SK-N-SH treated with all-trans-retinoic acid at 6 μM for 48 hours (cell line): ENCODE data around the gene DDX11.
"Not testable (repeated sequence)": the region's sequence is repeated elsewhere in the genome, so short reads cannot be mapped to it uniquely, and the experiment has no call there.

Experiments used
- ARNTL ChIP-seq: fragments of 450-650 bp; formaldehyde crosslinking; IDR thresholded peaks from 2 replicates; pipeline ENCODE4 v1.5.0; 2020; ENCODE audit warnings: low read depth, mild to moderate bottlenecking, moderate library complexity, borderline replicate concordance
- BACH2 ChIP-seq: fragments of 250-450 bp; sonication (Bioruptor Pico); IDR thresholded peaks from 2 replicates; pipeline ENCODE4 v1.9.0; 2021; ENCODE audit warnings: mild to moderate bottlenecking, borderline replicate concordance
- CSDC2 ChIP-seq: fragments of 250-450 bp; sonication (Bioruptor Pico); IDR thresholded peaks from 2 replicates; pipeline ENCODE4 v1.5.0; 2020; ENCODE audit warnings: mild to moderate bottlenecking, moderate library complexity
- SNAI2 ChIP-seq: fragments of 250-450 bp; sonication (Bioruptor Pico); IDR thresholded peaks from 2 replicates; pipeline ENCODE4 v1.5.0; 2020; ENCODE audit warnings: mild to moderate bottlenecking, moderate library complexity
- TCF4 ChIP-seq: fragments of 250-450 bp; sonication (Bioruptor Pico); IDR thresholded peaks from 2 replicates; pipeline ENCODE4 v1.8.0; 2021; ENCODE audit warnings: mild to moderate bottlenecking, moderate library complexity, borderline replicate concordance
- TOX ChIP-seq: fragments of 250-450 bp; sonication (Bioruptor Pico); IDR thresholded peaks from 2 replicates; pipeline ENCODE4 v1.8.0; 2021; ENCODE audit warnings: mild to moderate bottlenecking, moderate library complexity, borderline replicate concordance
- ZC3H10 ChIP-seq: fragments of 250-450 bp; sonication (Bioruptor Pico); IDR thresholded peaks from 2 replicates; pipeline ENCODE4 v1.5.1; 2021; ENCODE audit warnings: mild to moderate bottlenecking, moderate library complexity
- ZFP3 ChIP-seq: fragments of 250-450 bp; sonication (Bioruptor Pico); IDR thresholded peaks from 2 replicates; pipeline ENCODE4 v1.5.0; 2020; ENCODE audit warnings: mild to moderate bottlenecking, moderate library complexity
- ZFP30 ChIP-seq: fragments of 450-650 bp; formaldehyde crosslinking; IDR thresholded peaks from 2 replicates; pipeline ENCODE4 v1.5.0; 2022; ENCODE audit warnings: mild to moderate bottlenecking, moderate library complexity
- ZNF565 ChIP-seq: fragments of 450-650 bp; formaldehyde crosslinking; conservative IDR thresholded peaks from 2 replicates; pipeline ENCODE4 v1.5.0; 2020; ENCODE audit warnings: low read depth, mild to moderate bottlenecking, moderate library complexity
- TF ChIP-seq, protein P1 (sequence below): fragments of 250-450 bp; sonication (Bioruptor Pico); IDR thresholded peaks from 2 replicates; pipeline ENCODE4 v1.8.0; 2020; ENCODE audit warnings: mild to moderate bottlenecking, moderate library complexity, borderline replicate concordance
- TF ChIP-seq, protein P2 (sequence below): fragments of 250-450 bp; sonication (Bioruptor Pico); IDR thresholded peaks from 2 replicates; pipeline ENCODE4 v1.8.0; 2021; ENCODE audit warnings: low read depth, mild to moderate bottlenecking, moderate library complexity, borderline replicate concordance
- TF ChIP-seq, protein P3 (sequence below): fragments of 250-450 bp; sonication (Bioruptor Pico); IDR thresholded peaks from 2 replicates; pipeline ENCODE4 v1.5.1; 2020; ENCODE audit warnings: low read depth, mild to moderate bottlenecking, moderate library complexity
- TF ChIP-seq, protein P4 (sequence below): fragments of 250-450 bp; sonication (Bioruptor Pico); IDR thresholded peaks from 2 replicates; pipeline ENCODE4 v1.5.1; 2021; ENCODE audit warnings: mild to moderate bottlenecking, moderate library complexity

DNA sequence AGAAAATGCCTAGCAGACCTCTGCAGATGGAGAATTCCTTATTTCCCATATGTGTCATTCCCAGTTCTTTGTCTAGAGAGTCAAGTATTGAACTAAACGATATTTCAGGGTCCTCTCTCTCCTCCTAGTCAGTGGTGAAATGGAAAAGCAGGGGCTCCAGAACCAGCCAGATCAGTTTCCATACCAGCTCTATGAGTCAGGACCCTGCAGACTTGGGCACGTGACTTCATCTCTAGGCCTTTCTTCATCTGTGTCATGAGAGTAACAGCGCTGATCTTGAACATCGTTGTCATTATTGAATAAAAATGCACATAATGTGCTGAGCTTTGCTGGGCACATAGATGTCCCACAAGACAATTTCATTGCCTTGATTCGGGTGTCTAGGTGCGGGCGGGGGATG, 23.1 kb upstream of the DDX11 start:
- not testable (repeated sequence) for TF ChIP-seq TCF4; ZFP30 (CRISPR knock-in tag); TOX; CSDC2 (CRISPR knock-in tag); ZFP3 (CRISPR knock-in tag); SNAI2 (CRISPR knock-in tag); ARNTL (CRISPR knock-in tag); ZNF565 (CRISPR knock-in tag); ZC3H10 (CRISPR knock-in tag); BACH2 (CRISPR knock-in tag)
- TF ChIP-seq, protein P1, sequence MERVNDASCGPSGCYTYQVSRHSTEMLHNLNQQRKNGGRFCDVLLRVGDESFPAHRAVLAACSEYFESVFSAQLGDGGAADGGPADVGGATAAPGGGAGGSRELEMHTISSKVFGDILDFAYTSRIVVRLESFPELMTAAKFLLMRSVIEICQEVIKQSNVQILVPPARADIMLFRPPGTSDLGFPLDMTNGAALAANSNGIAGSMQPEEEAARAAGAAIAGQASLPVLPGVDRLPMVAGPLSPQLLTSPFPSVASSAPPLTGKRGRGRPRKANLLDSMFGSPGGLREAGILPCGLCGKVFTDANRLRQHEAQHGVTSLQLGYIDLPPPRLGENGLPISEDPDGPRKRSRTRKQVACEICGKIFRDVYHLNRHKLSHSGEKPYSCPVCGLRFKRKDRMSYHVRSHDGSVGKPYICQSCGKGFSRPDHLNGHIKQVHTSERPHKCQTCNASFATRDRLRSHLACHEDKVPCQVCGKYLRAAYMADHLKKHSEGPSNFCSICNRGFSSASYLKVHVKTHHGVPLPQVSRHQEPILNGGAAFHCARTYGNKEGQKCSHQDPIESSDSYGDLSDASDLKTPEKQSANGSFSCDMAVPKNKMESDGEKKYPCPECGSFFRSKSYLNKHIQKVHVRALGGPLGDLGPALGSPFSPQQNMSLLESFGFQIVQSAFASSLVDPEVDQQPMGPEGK: not testable (repeated sequence)
- TF ChIP-seq, protein P2, sequence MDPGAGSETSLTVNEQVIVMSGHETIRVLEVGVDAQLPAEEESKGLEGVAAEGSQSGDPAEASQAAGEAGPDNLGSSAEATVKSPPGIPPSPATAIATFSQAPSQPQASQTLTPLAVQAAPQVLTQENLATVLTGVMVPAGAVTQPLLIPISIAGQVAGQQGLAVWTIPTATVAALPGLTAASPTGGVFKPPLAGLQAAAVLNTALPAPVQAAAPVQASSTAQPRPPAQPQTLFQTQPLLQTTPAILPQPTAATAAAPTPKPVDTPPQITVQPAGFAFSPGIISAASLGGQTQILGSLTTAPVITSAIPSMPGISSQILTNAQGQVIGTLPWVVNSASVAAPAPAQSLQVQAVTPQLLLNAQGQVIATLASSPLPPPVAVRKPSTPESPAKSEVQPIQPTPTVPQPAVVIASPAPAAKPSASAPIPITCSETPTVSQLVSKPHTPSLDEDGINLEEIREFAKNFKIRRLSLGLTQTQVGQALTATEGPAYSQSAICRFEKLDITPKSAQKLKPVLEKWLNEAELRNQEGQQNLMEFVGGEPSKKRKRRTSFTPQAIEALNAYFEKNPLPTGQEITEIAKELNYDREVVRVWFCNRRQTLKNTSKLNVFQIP (CRISPR knock-in tag): not testable (repeated sequence)
- TF ChIP-seq, protein P3, sequence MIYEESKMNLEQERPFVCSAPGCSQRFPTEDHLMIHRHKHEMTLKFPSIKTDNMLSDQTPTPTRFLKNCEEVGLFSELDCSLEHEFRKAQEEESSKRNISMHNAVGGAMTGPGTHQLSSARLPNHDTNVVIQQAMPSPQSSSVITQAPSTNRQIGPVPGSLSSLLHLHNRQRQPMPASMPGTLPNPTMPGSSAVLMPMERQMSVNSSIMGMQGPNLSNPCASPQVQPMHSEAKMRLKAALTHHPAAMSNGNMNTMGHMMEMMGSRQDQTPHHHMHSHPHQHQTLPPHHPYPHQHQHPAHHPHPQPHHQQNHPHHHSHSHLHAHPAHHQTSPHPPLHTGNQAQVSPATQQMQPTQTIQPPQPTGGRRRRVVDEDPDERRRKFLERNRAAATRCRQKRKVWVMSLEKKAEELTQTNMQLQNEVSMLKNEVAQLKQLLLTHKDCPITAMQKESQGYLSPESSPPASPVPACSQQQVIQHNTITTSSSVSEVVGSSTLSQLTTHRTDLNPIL (CRISPR knock-in tag): not testable (repeated sequence)
- TF ChIP-seq, protein P4, sequence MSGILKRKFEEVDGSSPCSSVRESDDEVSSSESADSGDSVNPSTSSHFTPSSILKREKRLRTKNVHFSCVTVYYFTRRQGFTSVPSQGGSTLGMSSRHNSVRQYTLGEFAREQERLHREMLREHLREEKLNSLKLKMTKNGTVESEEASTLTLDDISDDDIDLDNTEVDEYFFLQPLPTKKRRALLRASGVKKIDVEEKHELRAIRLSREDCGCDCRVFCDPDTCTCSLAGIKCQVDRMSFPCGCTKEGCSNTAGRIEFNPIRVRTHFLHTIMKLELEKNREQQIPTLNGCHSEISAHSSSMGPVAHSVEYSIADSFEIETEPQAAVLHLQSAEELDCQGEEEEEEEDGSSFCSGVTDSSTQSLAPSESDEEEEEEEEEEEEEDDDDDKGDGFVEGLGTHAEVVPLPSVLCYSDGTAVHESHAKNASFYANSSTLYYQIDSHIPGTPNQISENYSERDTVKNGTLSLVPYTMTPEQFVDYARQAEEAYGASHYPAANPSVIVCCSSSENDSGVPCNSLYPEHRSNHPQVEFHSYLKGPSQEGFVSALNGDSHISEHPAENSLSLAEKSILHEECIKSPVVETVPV (CRISPR knock-in tag): not testable (repeated sequence)
